Measurements from ENCODE around the gene CPLX1. TPM values are rescaled to one million over a fixed set of nuclear protein-coding genes. Genes with fewer than 3 reads are reported as not detected.

Gene CPLX1
- total RNA-seq, 1 experiment from 2014 or later = 14.5 TPM

GRCh38 chr4:839675-840443 is 13.9 kb upstream of the CPLX1 start (continued):
- TF ChIP-seq MAX (IDR thresholded peaks at IDR 0.05) (no peak), EZH2phosphoT487 (IDR thresholded peaks at IDR 0.05; ENCODE audit: borderline replicate concordance) (no peak), JUND (IDR thresholded peaks at IDR 0.05) (no peak)

- Histone ChIP-seq H3K9ac (ENCODE audit: low read length) (no peak overlapping the region), H3K79me2 (ENCODE audit: insufficient read depth, low read length) (no peaks in the 10 kb centered on the region), H3K9me3 (ENCODE audit: control insufficient read depth in 1 of 2, insufficient read depth in 1 of 2, low read depth in 1 of 2, low read length in 2 of 2) (peaks cover 0 to 17% of the 10 kb centered on the region in 2 experiments; a peak in 1 of 4 replicates), H3K4me3 (replicated peaks in 1 of 2; ENCODE audit: low read depth in 1 of 2, low read length in 2 of 2) (no peak overlapping the region), H4K20me1 (ENCODE audit: insufficient read depth) (no peaks in the 10 kb centered on the region), H2AFZ (ENCODE audit: low read depth, low read length, poor library complexity, severe bottlenecking) (no peak overlapping the region), H3K27me3 (ENCODE audit: insufficient read depth, low read length) (no peaks in the 10 kb centered on the region), H3K4me2 (ENCODE audit: low read length) (no peak overlapping the region), H3K27ac (ENCODE audit: low read depth, low read length) (no peak overlapping the region), H3K9me2 (ENCODE audit: insufficient read depth) (no peaks in the 10 kb centered on the region), H3K36me3 (ENCODE audit: control insufficient read depth in 1 of 2, insufficient read depth in 2 of 2, low read length in 2 of 2) (no peaks in the 10 kb centered on the region), H3K4me1 (ENCODE audit: control insufficient read depth in 1 of 2, insufficient read depth in 2 of 2, low read length in 2 of 2) (no peaks in the 10 kb centered on the region)
- BruUV-seq (replicated peaks) = no TSS peak
- RAD21 ChIA-PET (ENCODE audit: low non-redundant PET in 1 of 2, low total read pairs in 2 of 2, uncharacterized antibody in 2 of 2, unreplicated experiment in 2 of 2) = no interaction called here
- no peak for TF ChIP-seq YY1 (IDR thresholded peaks at IDR 0.05; ENCODE audit: extremely low read depth, insufficient replicate concordance, low read depth, low read length)
- TF ChIP-seq EGR1 (IDR thresholded peaks at IDR 0.05; ENCODE audit: low read depth) = no peak
- TF ChIP-seq ELF1 (IDR thresholded peaks at IDR 0.05; ENCODE audit: borderline replicate concordance, low read depth) = no peak
- no peak for TF ChIP-seq CEBPB (IDR thresholded peaks at IDR 0.05; ENCODE audit: low read depth)
- no peak for TF ChIP-seq SRF (IDR thresholded peaks at IDR 0.05; ENCODE audit: low read depth)
- TF ChIP-seq ZBTB33 (IDR thresholded peaks at IDR 0.05; ENCODE audit: extremely low read depth, insufficient replicate concordance, low read length) = no peak
- no peak for TF ChIP-seq EZH2phosphoT487 (IDR thresholded peaks at IDR 0.05; ENCODE audit: borderline replicate concordance)
- TF ChIP-seq POLR2AphosphoS5 (IDR thresholded peaks at IDR 0.05; ENCODE audit: low read depth, low read length) = no peak
- no peak for TF ChIP-seq ZFX (IDR thresholded peaks at IDR 0.05)
- TF ChIP-seq FOSL1 (IDR thresholded peaks at IDR 0.05; ENCODE audit: low read depth) = no peak
- TF ChIP-seq SIN3A (IDR thresholded peaks at IDR 0.05; ENCODE audit: low read depth) = no peak
- no peak for TF ChIP-seq ATF3 (IDR thresholded peaks at IDR 0.05)
- ATAC-seq = no peak
- CTCF ChIA-PET = no interaction called here
- no peak for DNase-seq (ENCODE audit: low read depth, low spot score)
- POLR2A ChIA-PET = no interaction called here
- intact Hi-C loops (cut with micrococcal nuclease) = no loop called here
Observed at GRCh38 chr4:837772-838171, 11.8 kb upstream of the CPLX1 start.
